Measurements from ENCODE around the gene TBC1D9.

DNA sequence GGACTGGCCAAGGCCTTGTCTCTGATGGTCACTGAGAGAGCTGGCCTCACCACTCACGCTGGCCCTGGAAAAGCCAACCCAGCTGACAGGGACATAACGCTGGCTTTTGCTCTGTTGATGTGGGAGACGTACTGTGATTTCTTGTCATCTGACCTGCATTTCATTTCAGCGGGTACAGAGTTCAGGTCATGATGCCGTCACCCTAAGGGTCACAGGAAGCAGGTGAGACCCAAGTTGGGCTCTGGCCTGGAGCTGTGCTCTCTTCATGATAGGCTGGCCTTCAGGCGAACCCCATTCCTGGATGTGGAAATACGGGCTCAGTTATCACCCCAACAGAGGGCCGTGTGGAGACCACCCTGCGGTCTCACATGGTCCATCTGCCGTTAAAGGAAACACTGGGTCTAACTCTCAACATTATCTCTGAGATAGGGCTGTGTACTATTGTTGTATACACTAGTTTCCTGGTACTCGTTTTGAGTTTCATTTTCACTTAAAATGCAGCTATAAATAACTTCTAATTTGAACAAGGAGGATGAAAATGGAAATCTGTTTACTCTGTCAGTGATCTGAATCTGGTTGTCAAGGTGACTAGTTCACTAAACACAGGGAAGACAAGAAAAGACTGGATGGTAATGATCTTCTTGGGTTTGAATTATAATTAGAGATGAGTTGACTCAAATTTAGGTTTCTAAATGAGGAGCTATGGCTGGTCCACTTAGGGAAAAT is 89.1 kb downstream of the TBC1D9 start:
- TF ChIP-seq GATA3 (IDR thresholded peaks at IDR 0.05; ENCODE audit: low read depth, low read length) (no peak), GATA2 (IDR thresholded peaks at IDR 0.05; ENCODE audit: low read depth, low read length) (no peak)
